VCaP (cell line): Measurements from ENCODE around the gene RASAL2.
"Not testable (repeated sequence)": the region's sequence is repeated elsewhere in the genome, so short reads cannot be mapped to it uniquely, and the experiment has no call there.

Experiments used
- H3K27ac ChIP-seq: fragments of 450-650 bp; 2 replicates; pipeline ENCODE4 v1.5.1; 2017
- TF ChIP-seq, protein P1 (sequence below): fragments of 450-650 bp; conservative IDR thresholded peaks from 2 replicates; pipeline ENCODE4 v1.5.1; 2017; ENCODE audit warnings: mild to moderate bottlenecking, moderate library complexity

Gene RASAL2

DNA sequence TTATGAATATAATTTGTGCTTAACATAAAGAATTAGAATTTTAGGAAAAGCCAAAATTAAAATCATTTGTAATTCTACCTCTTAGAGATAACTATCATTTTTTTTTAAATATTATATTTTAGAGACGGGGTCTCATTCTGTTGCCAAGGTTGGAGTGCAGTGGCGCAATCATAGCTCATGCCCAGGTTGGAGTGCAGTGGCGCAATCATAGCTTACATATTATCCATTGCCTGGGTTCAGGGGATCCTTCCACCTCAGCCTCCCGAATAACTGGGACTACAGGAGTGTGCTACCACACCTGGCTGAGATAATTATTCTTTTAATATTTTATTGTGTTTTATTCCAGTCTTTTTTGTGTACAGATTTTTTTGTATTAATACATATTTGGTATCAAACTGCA is 8.3 kb downstream of the RASAL2 start:
- no peak overlapping the region for H3K27ac ChIP-seq
- TF ChIP-seq, protein P1, sequence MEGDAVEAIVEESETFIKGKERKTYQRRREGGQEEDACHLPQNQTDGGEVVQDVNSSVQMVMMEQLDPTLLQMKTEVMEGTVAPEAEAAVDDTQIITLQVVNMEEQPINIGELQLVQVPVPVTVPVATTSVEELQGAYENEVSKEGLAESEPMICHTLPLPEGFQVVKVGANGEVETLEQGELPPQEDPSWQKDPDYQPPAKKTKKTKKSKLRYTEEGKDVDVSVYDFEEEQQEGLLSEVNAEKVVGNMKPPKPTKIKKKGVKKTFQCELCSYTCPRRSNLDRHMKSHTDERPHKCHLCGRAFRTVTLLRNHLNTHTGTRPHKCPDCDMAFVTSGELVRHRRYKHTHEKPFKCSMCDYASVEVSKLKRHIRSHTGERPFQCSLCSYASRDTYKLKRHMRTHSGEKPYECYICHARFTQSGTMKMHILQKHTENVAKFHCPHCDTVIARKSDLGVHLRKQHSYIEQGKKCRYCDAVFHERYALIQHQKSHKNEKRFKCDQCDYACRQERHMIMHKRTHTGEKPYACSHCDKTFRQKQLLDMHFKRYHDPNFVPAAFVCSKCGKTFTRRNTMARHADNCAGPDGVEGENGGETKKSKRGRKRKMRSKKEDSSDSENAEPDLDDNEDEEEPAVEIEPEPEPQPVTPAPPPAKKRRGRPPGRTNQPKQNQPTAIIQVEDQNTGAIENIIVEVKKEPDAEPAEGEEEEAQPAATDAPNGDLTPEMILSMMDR, result no peak

DNA sequence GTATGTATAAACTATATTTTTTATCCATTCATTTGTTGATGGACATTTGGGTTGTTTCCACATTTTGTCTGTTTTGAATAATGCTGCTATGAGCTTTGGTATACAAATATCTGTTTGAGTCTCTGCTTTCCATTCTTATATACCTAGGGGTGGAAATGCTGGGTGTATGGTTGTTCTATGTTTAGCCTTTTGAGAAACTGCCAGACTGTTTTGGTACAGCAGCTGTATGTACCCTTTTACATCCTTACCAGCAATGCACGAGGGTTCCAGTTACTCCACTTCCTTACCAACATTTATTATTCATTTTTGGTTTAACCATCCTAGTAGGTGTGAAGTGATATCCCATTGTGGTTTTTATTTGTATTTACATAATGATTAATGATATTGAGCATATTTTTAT is 13.9 kb downstream of the RASAL2 start:
- TF ChIP-seq, protein P1, result no peak
- H3K27ac ChIP-seq, result no peak overlapping the region

DNA sequence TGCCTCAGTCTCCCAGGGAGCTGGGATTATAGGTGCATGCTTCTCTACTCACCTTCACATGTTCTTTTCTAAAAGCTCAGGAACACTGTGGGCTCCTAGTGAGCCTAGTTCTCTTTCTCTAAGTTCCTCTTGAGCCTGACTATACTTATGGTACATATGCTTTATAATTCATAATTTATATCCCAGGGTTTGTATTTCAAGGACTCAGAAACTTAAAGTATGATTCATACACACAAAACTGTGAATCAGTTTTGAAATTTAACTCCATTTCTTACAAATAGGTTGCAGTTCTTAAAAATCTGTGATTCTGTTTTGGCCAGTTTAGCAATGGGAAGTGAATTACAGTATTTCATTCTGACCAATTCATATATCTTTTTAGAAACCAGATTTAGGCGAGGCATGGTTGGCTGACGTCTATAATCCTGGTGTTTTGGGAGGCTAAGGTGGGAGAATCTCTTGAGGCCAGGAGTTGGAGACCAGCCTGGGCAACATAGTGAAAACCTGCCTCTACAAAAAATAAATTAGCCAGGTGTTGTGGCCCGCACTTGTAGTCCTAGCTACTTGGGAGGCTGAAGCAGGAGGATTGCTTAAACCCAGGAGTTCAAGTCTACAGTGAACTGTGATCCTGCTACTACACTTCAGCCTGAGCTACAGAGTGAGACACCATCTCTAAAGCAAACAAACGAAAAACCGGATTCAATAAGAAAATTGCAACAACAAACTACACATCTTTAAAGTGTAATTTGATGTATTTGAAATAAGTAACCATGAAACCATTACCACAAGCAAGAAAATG is 15.6 kb downstream of the RASAL2 start:
- TF ChIP-seq, protein P1, result no peak
- no peak overlapping the region for H3K27ac ChIP-seq

DNA sequence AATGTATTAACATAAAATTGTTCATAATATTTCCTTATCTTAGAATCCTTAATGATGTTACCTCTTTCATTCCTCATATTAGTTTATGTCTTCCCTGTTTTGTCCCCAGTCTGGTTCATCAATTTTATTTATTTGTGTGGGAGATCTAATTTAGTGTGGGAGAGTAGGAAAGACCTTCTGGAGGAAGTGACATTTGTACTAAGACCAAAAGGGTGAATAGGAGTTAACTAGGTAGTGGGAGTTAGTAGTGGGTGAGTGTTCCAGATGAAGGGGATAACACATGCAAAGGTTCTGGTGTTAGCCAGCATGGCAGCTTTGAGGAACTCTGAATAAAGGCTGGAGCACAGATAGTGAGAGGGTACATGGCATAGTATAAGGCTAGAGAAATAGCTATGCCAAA is 21.4 kb downstream of the RASAL2 start:
- TF ChIP-seq, protein P1, result no peak
- peak overlapping the region; percentile 46 for H3K27ac ChIP-seq

DNA sequence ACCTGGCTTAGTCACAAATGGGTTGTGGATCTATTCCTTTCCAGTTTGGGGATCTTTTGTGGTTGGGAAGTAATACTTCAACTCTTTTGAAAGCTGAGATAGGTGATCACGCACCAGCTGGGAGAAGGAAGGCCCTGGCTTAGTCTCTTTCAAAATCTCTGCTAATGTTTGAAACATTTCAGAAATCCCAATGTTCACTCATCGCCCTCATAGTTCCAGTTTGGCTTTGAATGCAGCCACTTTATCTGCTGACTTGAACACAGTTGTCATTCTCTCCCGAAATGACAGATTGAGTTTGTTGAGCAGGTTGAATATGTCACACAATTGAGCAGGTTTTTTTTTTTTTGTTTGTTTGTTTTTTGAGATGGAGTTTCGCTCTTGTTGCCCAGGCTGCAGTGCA is 24.6 kb downstream of the RASAL2 start:
- H3K27ac ChIP-seq, result no peak overlapping the region
- TF ChIP-seq, protein P1, result no peak

DNA sequence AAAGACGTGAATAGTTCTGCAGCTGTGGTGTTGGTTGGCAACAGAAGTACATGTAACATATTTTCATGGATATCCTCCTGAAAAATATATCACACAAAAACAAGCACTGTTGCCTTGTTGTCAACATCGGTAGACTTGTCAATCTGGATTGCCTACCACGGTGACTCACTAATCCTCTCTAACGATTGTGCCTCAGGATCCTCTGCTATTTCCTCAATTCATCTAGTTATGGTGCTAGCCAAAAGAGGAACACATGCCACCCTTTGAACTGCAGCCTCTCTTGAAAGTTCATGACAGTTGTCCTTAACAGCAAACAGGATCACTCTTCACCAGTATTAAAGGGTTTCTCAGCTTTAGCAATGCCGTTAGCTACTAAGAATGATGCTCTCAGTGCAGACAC is 25.7 kb downstream of the RASAL2 start:
- TF ChIP-seq, protein P1, result no peak
- H3K27ac ChIP-seq, result no peak overlapping the region

DNA sequence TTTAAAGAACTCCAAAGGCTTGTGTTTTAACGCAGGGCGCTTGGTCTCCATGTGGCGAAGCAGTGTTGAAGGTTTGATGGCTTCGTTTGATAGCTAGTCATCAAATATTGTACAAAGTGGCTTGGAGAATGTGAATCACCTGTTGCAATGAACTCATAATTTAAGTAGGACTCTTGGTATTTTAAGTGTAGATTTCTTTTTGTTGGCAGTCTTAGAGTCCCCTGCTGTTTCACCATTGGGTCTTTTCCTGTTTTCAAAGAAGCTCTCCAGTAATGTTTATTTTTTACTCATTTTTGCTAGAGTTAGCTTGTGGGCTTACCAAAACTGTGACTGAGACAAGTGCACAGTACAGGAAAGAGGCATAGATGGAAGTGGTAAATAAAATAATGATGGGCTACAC is 26.2 kb downstream of the RASAL2 start:
- TF ChIP-seq, protein P1, result no peak
- H3K27ac ChIP-seq, result no peak overlapping the region

DNA sequence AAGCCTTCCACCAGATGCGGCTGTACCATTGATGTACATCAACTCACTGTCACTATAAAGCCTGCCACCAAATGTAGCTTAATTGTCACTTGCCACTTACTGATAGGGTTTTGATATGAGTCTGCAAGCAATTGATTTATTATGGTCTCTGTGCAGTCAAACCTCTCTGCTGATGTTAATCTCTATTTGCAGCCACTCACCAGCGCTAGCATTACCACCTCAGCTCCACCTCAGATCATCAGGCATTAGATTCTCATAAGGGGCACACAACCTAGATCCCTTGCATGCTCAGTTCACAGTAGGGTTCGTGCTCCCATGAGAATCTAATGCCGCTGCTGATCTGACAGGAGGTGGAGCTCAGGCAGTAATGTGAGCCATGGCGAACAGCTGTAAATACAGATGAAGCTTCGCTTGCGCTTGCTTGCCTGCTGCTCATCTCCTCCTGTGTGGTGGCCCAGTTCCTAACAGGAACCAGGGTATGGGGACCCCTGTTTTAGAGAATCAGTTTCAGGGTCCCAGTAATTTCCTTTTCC is 26.7 kb downstream of the RASAL2 start:
- H3K27ac ChIP-seq, result not testable (repeated sequence)
